Heart left ventricle (tissue), 16 donors: ENCODE measurements around the gene IGF1R. TPM values are rescaled to one million over a fixed set of nuclear protein-coding genes. Genes with fewer than 3 reads are reported as not detected.
"Not testable (repeated sequence)": the region's sequence is repeated elsewhere in the genome, so short reads cannot be mapped to it uniquely, and the experiment has no call there.

Experiments
- ATAC-seq, 4 donors: fragments of 200-7000 bp; cut with Tn5 transposase; one replicate each; pipeline ENCODE4 v1.9.1; 2020 to 2022; ENCODE audit warnings: moderate library complexity in 4 of 4, mild to moderate bottlenecking in 3 of 4, moderate number of reproducible peaks in 1 of 4
- DNase-seq, 5 donors: peaks; one replicate each; pipeline ENCODE4 v3.0.0-alpha.2; 2020
- H3K27ac ChIP-seq, 12 donors: fragments of 200-600 bp; sonication (generic) in 4 of 12; one replicate each; pipeline versions ENCODE4 v1.5.0 to v1.8.0; 2016 to 2022; ENCODE audit warnings: mild to moderate bottlenecking in 2 of 12
- H3K27me3 ChIP-seq, 9 donors: fragments of 200-600 bp; sonication (generic) in 2 of 9; one replicate each; pipeline versions ENCODE4 v1.5.1 to v1.8.0; 2016 to 2022; ENCODE audit warnings: mild to moderate bottlenecking in 3 of 9
- H3K36me3 ChIP-seq, 9 donors: fragments of 200-600 bp; sonication (generic) in 2 of 9; one replicate each; pipeline versions ENCODE4 v1.5.0 to v1.8.0; 2018 to 2022; ENCODE audit warnings: mild to moderate bottlenecking in 2 of 9
- H3K4me1 ChIP-seq, 12 donors: fragments of 200-600 bp; sonication (generic) in 4 of 12; one replicate each; pipeline versions ENCODE4 v1.5.0 to v1.8.0; 2016 to 2022; ENCODE audit warnings: mild to moderate bottlenecking in 3 of 12
- H3K4me3 ChIP-seq, 12 donors: fragments of 200-600 bp; sonication (generic) in 4 of 12; one replicate each; pipeline versions ENCODE4 v1.5.0 to v1.8.0; 2017 to 2022; ENCODE audit warnings: mild to moderate bottlenecking in 9 of 12, moderate library complexity in 4 of 12
- H3K9me3 ChIP-seq, 12 donors: fragments of 200-600 bp; sonication (generic) in 4 of 12; one replicate each; pipeline versions ENCODE4 v1.5.0 to v1.8.0; 2016 to 2022; ENCODE audit warnings: mild to moderate bottlenecking in 1 of 12
- POLR2A ChIP-seq, 2 donors: fragments of 450-650 bp; IDR thresholded peaks; one replicate each; pipeline ENCODE4 v1.6.1; 2017; ENCODE audit warnings: antibody characterized with exemption in 2 of 2, mild to moderate bottlenecking in 2 of 2, moderate library complexity in 2 of 2
- WGBS, 4 donors: extraction: QIAGEN DNeasy Blood & Tissue Kit in 2 of 4; methylation state at CpG; one replicate each; pipeline versions ENCODE4 v1.1.5 to v1.1.7; 2013 to 2018; 5-methylcytosine and 5-hydroxymethylcytosine counted together
- intact Hi-C, 10 donors: fragments of 100-400 bp; cut with DNase I; formaldehyde crosslinking; loops; one replicate each; pipeline versions ENCODE4 v1.11.1 to v1.14.2; 2022
- polyA plus RNA-seq, 2 donors: library from polyadenylated mRNA; stranded (reverse); fragments of 200-250 nt; gene quantifications; one replicate each; pipeline ENCODE4 v1.2.3, GENCODE V29; 2013
- total RNA-seq, 9 donors: library from RNA; depleted of rRNA in 2 of 9; stranded (reverse); fragments of >200 nt in 2 of 9; fragmentation: NEBNext Ultra II Directional in 3 of 9; extraction: Animal tissue kit (Norgen Biotek cat#: 25700) in 3 of 9; gene quantifications; one replicate each; pipeline versions ENCODE4 v1.1.0 to v1.2.4, GENCODE V29; 2016 to 2023
- TF ChIP-seq, protein P1 (sequence below), 12 donors: fragments of 200-600 bp; sonication (generic) in 4 of 12; IDR thresholded peaks; one replicate each; pipeline versions ENCODE4 v1.5.0 to v1.8.0; 2018 to 2022; ENCODE audit warnings: antibody characterized with exemption in 12 of 12, mild to moderate bottlenecking in 5 of 12
- donor health status: ischemic (EF 13 %, LVEDD 7.1; RV severe dilation, severe dysfunction).
- donor health status: healthy with polysubstance abuse.
- donor health status: DM: no; HTN: yes; CAD: no.
- donor health status: DM: no; HTN: no; CAD: no.
- donor health status: ischemic (EF 25% LVEDD 6.9; RV normal size, moderate dysfunction).
- donor health status: ischemic (EF 25% LVEDD 5.7; RV mildly dilated, moderate dysfunction).
- donor health status: healthy.
- donor health status: DM: yes; HTN: yes; CAD: no.
- donor health status: ischemic (EF 35%, LVEDD 5.7; RV mildly dilated, moderate dysfunction).
- donor health status: nonischemic (EF 11% LVEDD 7.7; RV severe dilation, severe dysfunction).
- donor health status: DM: yes; HTN: yes; CAD: no.
- donor health status: PGD.
- donor health status: ischemic (EF 29% LVEDD 5.4; RV normal size, mild dysfunction).
- donor health status: nonischemic (EF 23%, LVEDD 6.1; RV moderate dilation, normal function).

The IGF1R gene
- total and polyA plus RNA-seq, 11 donors = 7.4 to 93.1 (median 40.5) TPM

DNA sequence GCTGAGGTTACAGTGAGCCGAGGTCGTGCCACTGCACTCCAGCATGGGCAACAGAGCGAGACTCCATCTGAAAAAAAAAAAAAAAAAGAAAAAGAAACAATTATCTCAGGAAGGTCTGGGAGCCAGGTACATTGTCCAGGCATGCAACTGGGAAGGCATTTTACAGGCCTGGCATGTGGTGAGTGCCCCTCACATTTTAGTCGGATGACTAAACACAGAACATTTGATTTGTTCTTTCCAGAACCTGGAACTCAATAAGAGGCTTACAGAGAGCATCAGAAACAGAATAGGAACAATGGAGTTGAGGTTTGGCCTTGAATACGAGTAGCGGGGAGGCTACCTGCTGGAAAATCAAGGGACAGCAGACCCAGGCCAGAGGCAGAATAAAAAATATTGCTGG is 33.7 kb upstream of the IGF1R start:
- Histone ChIP-seq H3K36me3 (no peaks in the 10 kb centered on the region), H3K27me3 (peaks cover 0 to 32% (median 9%) of the 10 kb centered on the region in 9 donors), H3K4me1 (peaks cover 0 to 5% (median 0%) of the 10 kb centered on the region in 12 donors), H3K27ac (no peak overlapping the region), H3K9me3 (no peaks in the 10 kb centered on the region), H3K4me3 (no peak overlapping the region)
- intact Hi-C loops = no loop called here
- DNase-seq (no peak), ATAC-seq (no peak)
- 88 to 92% (median 90%) methylated on average over 6 of the region's 6 CpGs for WGBS, 4 donors
- TF ChIP-seq POLR2A (IDR thresholded peaks at IDR 0.05) = no peak
- TF ChIP-seq, protein P1, sequence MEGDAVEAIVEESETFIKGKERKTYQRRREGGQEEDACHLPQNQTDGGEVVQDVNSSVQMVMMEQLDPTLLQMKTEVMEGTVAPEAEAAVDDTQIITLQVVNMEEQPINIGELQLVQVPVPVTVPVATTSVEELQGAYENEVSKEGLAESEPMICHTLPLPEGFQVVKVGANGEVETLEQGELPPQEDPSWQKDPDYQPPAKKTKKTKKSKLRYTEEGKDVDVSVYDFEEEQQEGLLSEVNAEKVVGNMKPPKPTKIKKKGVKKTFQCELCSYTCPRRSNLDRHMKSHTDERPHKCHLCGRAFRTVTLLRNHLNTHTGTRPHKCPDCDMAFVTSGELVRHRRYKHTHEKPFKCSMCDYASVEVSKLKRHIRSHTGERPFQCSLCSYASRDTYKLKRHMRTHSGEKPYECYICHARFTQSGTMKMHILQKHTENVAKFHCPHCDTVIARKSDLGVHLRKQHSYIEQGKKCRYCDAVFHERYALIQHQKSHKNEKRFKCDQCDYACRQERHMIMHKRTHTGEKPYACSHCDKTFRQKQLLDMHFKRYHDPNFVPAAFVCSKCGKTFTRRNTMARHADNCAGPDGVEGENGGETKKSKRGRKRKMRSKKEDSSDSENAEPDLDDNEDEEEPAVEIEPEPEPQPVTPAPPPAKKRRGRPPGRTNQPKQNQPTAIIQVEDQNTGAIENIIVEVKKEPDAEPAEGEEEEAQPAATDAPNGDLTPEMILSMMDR (IDR thresholded peaks at IDR 0.05) = no peak

DNA sequence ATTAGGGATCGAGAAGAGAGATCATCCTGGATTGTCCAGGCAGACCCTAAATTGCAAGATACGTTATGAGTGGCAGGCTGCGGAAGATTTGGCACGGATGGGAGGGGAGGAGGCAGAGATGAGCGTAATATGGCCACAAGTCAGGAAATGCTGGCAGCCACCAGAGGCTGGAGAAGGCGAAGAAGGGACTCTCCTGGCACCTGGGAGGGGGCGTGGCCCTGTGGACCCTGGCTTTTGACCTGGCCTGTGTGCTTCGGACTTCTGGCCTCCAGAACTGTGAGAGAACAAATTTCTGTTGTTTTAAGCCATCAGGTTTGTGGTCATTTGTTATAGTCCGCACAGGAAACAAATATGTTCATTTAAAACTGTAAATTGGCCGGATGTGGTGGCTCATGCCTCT is 31.9 kb upstream of the IGF1R start:
- no peak for ATAC-seq
- no peak for DNase-seq
- H3K4me1 ChIP-seq = peaks cover 0 to 5% (median 0%) of the 10 kb centered on the region in 12 donors
- no peak overlapping the region for H3K4me3 ChIP-seq
- H3K9me3 ChIP-seq = no peaks in the 10 kb centered on the region
- no peak for TF ChIP-seq POLR2A (IDR thresholded peaks at IDR 0.05)
- TF ChIP-seq, protein P1 (IDR thresholded peaks at IDR 0.05) = no peak
- 66 to 78% (median 73%) methylated on average over 10 of the region's 10 CpGs for WGBS, 4 donors
- intact Hi-C loops = no loop called here
- H3K36me3 ChIP-seq = no peaks in the 10 kb centered on the region
- H3K27me3 ChIP-seq = peaks cover 0 to 49% (median 23%) of the 10 kb centered on the region in 9 donors
- H3K27ac ChIP-seq = no peak overlapping the region

DNA sequence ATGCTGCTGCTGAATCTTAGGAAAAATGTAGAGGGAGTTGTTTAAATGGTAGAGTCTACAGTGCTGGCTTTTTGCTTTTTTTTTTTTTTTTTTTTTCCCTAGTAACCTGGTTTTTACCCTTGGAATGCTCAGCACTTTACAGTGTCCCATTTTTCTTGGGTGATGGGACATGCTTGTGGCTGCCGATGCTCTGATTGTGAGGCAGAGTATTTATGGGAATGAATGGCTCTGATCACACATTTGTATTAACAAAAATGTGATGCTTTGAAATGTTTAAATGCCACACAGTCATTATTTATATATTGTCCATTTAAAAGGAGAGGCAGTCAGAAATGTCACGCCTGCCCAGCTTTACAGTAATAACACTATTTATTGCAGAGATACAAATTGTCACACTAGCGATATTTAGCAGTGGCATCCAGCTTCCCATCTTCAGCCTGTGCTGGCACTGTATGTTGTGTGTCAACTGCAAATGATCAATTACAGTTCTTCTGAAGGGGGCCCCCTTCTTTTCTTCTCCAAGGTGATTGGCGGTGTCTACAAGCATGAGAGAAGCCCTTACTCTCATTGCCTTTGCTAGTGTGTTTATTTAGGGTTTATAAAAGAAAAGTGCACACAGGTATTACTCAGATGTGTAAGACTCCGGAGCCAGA is 30.9 kb upstream of the IGF1R start:
- peaks cover 0 to 59% (median 30%) of the 10 kb centered on the region in 9 donors for H3K27me3 ChIP-seq
- ATAC-seq = no peak
- no peak overlapping the region for H3K4me3 ChIP-seq
- WGBS, 4 donors = 86 to 93% (median 88%) methylated on average over 5 of the region's 5 CpGs
- H3K4me1 ChIP-seq = peaks cover 0 to 3% (median 0%) of the 10 kb centered on the region in 12 donors
- no peak for TF ChIP-seq POLR2A (IDR thresholded peaks at IDR 0.05)
- TF ChIP-seq, protein P1 (IDR thresholded peaks at IDR 0.05) = no peak
- DNase-seq = no peak
- intact Hi-C loops = no loop called here
- no peaks in the 10 kb centered on the region for H3K36me3 ChIP-seq
- no peaks in the 10 kb centered on the region for H3K9me3 ChIP-seq
- H3K27ac ChIP-seq = no peak overlapping the region

DNA sequence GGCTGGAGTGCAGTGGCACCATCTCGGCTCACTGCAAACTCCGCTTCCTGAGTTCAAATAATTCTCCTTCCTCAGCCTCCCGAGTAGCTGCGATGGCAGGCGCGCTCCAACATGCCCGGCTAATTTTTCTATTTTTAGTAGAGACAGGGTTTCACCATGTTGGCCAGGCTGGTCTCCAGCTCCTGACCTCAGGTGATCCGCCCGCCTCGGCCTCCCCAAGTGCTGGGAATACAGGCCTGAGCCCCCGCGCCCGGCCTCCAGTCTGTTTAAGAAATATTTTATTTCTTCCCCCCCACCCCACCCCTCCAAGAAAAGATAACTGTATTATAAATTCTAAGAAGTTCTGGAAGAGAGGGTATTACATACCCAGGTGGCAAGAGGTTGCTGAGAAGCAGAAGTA is 29.8 kb upstream of the IGF1R start:
- DNase-seq, intact Hi-C loops, H3K4me3 ChIP-seq, H3K36me3 ChIP-seq, H3K9me3 ChIP-seq, ATAC-seq, H3K27ac ChIP-seq, H3K4me1 ChIP-seq: not testable (repeated sequence)
- peaks cover 0 to 71% (median 40%) of the 10 kb centered on the region in 9 donors for H3K27me3 ChIP-seq
- WGBS, 4 donors = 79 to 86% (median 85%) methylated on average over 13 of the region's 13 CpGs

DNA sequence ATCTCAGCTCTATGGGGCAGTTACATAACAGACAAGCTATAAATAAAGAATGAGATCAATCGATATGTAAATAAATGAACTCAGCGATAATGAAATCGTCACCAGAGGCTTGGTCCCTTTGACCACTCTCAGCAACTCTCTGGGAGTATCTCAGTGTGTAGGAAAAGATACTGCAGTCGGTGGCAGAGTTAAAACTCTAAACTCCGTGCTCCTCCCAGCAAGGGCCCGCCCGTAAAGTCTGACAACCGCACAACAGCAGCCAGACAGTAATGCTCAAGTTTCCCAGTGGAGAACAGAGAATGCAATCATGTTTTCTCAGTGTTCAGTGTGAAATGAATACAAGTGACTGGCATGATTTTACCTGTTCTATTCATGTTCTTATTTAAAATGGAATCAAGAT is 28.3 kb upstream of the IGF1R start:
- no peak overlapping the region for H3K4me3 ChIP-seq
- TF ChIP-seq POLR2A (IDR thresholded peaks at IDR 0.05) = no peak
- TF ChIP-seq, protein P1 (IDR thresholded peaks at IDR 0.05) = no peak
- H3K4me1 ChIP-seq = no peaks in the 10 kb centered on the region
- H3K9me3 ChIP-seq = no peaks in the 10 kb centered on the region
- DNase-seq (no peak), ATAC-seq (no peak)
- peaks cover 0 to 83% (median 49%) of the 10 kb centered on the region in 9 donors for H3K27me3 ChIP-seq
- intact Hi-C loops = no loop called here
- no peaks in the 10 kb centered on the region for H3K36me3 ChIP-seq
- 60 to 69% (median 64%) methylated on average over 8 of the region's 8 CpGs for WGBS, 4 donors
- H3K27ac ChIP-seq = no peak overlapping the region
